Stimulated activated CD8-positive, alpha-beta memory T cell treated with anti-CD3 and anti-CD28 coated beads, Interleukin-15, amount 100 ng/mL, for 4 hours (primary cell): ENCODE results near the gene CHCHD4.

Source experiments
- DNase-seq, 2 donors: peaks; one replicate each; pipeline ENCODE4 v3.0.0-alpha.2; 2020; ENCODE audit warnings: low read depth in 2 of 2

The CHCHD4 gene

GRCh38 chr3:14124615-14125192 is at the start of gene CHCHD4, which contains the start of gene TMEM43:
CHCHD4 (minus strand) TSS chr3:14124870; CDS start chr3:14124676, 194 bp downstream.
TMEM43 (plus strand) TSS chr3:14125052; CDS start chr3:14125194, 142 bp downstream.
- DNase-seq = peak; percentile 97 to 99

GRCh38 chr3:14172496-14172895 is 47.8 kb upstream of the CHCHD4 start:
- DNase-seq = no peak

- DNase-seq = no peak
Observed at GRCh38 chr3:14170531-14171159, 46.0 kb upstream of the CHCHD4 start.

DNA sequence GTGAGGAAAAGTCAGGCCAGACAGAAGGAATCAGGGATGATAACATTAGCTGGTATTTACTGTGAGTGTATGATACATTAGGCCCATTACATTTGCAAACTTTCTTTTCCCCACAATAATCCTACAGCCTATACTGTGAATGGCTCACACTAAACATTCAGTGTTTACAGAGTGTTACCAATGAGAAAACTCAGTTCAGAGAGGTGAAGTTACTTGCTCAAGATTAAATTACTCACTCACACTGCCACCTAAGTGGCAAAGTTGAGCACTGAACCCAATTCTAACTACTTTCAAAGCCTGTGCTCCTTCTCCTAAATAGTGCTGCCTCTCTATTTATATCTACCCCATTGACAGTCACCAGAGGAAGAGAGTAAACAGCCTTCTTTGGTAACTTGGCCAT is 45.2 kb upstream of the CHCHD4 start:
- no peak for DNase-seq

- no peak for DNase-seq
Observed at GRCh38 chr3:14169435-14169834, 44.8 kb upstream of the CHCHD4 start.

GRCh38 chr3:14166877-14167603 is 42.4 kb upstream of the CHCHD4 start:
- no peak for DNase-seq

DNA sequence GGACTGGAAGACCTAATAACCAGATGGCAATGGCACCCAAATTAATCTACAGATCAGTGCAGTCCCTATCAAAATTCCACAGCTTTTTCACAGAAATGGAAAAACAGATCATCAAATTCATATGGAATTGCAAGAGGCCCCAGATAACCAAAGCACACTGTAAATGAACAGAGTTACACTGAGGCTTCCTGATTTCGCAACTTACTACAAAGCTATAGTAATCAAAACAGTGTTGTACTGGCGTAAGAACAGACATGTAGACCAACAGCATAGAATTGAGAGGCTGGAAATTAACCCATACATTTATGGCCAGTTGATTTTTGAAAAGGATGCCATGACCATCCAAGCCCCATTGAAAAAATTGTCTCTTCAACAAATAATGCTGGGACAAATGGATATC is 37.5 kb upstream of the CHCHD4 start:
- DNase-seq = no peak

DNA sequence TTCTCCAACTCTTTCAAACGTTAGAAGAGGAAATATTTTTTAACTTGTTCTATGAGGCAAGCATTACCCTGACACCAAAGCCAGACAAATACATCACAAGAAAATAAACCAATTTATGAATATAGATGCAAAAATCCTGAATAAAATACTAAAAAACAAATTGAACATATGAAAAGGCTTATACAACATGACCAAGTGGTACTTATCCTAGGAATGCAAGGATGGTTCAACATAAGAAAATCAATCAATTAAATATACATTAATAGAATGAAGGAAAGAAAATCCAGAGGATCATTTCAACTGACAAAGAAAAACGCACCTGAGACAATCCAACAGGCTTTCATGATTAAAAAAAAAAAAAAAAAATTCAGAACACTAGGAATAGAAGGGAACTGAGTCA is 36.6 kb upstream of the CHCHD4 start:
- DNase-seq = no peak

DNA sequence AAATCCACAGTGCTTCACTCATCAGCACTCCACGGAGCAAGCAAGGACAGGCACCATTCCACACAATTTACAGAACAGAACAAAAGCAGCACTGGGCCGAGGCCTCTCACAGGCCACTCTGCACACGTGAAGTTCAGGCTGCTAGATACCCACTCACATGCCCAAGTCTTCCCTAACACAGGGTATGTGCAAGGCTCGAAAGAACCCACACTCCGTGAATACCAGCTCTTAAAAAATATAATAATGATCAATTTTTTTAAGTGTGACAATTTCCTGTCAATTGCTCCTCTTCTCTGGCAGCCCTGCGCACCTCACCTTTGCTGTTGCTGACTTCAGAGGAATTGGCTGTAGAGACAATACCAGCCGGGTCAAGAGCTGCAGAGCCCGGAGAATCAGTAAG is 34.8 kb upstream of the CHCHD4 start:
- no peak for DNase-seq

- no peak for DNase-seq
Observed at GRCh38 chr3:14158370-14158769, 33.7 kb upstream of the CHCHD4 start.

DNA sequence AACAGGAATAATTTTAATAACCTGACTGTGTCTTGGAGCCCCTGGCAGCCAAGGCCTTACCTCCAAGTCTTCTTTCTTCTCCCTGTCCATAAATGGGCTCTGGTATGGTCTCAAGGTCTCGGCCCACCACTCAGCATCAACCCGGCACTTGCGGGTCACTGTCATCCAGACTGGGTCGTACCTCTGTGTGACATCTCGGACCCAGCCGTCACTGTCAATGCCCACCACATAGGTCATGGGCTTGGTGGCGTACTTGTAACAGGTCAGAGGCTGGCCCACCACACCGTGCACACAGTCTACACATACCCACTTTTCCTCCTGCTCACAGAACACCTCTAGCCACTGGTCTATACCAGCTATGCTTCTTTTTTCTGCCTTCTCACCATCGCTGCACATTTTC is 33.3 kb upstream of the CHCHD4 start:
- no peak for DNase-seq

DNA sequence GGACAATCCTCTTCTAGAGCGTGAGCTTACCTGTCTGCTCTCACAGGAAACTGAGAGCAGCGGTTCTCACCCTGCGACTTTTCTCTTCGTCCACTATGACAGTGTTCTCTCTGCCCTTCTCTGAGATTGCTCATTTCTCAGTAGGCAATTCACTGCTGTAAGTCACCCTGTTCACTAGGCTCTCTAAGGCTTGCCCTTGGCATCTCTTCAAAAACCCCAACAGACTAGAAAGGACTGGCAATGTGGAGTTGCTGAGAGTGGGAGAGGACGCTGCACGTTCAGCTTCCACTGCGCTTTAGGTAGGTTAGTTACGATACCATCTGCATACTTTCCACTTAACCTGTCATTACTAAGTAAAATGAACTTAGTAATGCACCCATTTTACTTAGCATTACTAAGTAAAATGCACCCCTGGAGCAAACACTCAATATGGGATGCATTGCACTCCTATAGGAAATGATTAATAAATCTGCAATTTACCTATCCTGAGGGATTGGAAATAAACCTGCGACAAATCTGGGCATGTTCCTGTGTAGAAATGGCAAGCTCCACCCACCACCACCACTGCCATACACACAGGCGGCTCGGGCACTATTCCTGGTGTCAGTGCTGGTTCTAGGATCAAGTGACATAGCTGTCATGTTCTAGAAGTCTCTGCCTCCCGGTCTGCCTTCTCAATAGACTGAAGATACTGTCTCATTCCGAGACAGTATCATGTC is 32.3 kb upstream of the CHCHD4 start:
- no peak for DNase-seq

DNA sequence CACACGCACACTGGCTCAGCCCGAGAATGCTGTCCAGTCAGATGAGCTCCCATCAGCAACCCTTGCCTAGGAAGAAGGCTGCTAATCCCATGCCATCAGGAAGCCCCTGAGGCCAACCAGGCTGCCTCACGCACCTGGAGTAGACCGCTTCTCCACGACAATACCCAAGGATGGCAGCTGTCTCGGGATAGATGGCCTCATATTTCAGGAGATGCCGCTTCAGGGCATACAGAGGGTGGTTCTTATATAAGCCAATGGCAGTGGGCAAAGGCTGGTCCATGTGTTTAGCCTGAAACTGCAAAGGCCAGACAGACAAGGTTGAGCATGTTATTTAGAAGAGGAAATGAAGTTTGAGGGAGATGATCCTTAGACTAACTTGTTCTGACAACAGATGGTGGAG is 31.5 kb upstream of the CHCHD4 start:
- no peak for DNase-seq

- no peak for DNase-seq
Observed at GRCh38 chr3:14154895-14155440, 30.3 kb upstream of the CHCHD4 start.

DNA sequence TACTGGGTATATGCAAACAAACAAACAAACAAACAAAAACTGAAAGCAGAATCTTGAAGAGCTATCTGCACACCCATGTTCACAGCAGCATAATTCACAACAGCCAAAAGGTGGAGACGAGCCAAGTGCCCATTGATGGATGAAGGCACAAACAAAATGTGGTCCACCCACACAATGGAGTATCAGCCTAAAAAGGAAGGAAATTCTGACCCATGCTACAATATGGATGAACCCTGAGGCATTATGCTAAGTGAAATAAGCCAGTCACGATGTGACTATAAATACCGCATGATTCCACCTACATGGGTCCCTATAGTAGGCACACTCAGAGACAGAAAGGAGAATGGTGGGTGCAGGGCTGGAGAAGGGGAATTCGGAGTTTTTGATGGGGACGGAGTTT is 29.6 kb upstream of the CHCHD4 start:
- DNase-seq = no peak

- no peak for DNase-seq
Observed at GRCh38 chr3:14153663-14154062, 29.0 kb upstream of the CHCHD4 start.

GRCh38 chr3:14152963-14153355 is 28.3 kb upstream of the CHCHD4 start:
- no peak for DNase-seq

DNA sequence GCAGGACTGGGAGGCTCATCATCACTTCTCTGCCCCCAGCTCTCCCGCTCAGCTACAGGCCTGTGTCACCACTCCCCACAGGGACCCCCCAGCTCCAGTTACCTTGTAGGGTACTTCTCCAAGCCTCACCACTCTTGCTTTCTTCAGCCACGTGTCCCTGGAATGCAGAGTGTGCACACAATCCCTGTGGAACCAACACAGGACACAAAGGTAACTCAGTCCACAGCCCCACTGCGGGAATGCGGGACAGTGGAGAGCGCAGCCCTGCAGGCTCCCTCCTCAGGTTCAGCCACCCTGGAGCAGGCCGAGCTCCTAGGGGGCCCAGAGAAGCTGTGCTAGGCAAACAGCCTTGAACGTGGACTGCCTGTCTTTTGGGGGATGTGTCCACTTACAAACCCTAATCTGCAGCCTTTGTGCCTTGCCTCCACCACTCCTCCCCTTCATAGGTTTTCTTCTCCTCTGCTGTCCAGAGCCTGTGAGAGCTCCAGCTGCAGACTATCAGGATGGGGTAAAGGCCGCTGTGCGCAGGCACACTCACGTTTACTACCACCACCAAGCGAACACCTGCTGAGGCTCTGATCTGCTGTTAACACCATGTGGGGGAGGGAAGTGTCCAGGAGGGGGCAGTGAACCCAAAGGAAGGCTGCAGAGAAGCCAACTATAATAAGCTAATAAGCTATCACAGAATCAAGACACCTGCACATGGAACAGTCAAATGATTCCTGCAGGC is 27.7 kb upstream of the CHCHD4 start:
- DNase-seq = no peak

- DNase-seq = no peak
Observed at GRCh38 chr3:14151471-14152083, 26.9 kb upstream of the CHCHD4 start.

- DNase-seq = no peak
Observed at GRCh38 chr3:14150491-14151230, 26.0 kb upstream of the CHCHD4 start.
